DOHH2 (cell line): ENCODE measurements around the gene TRPM3.

Source experiments
- H3F3A ChIP-seq: fragments of 200-600 bp; sonication (generic), shearing (Covaris generic); 2 replicates; pipeline ENCODE4 v1.6.0; 2016; ENCODE audit warnings: antibody characterized with exemption, mild to moderate bottlenecking; ENCODE audit not compliant: control insufficient read depth, insufficient read depth
- H3K27ac ChIP-seq: fragments of 200-600 bp; sonication (generic); 2 replicates; pipeline ENCODE4 v1.5.1; 2014; ENCODE audit warnings: low read depth, mild to moderate bottlenecking, low read length, moderate library complexity
- H3K27me3 ChIP-seq: fragments of 200-600 bp; sonication (generic); 2 replicates; pipeline ENCODE4 v1.6.1; 2014; ENCODE audit warnings: mild to moderate bottlenecking, low read length, mixed read lengths; ENCODE audit not compliant: control insufficient read depth
- H3K36me3 ChIP-seq: fragments of 200-600 bp; sonication (generic); 2 replicates; pipeline ENCODE4 v1.6.1; 2014; ENCODE audit warnings: mild to moderate bottlenecking, low read length, moderate library complexity, mixed read lengths; ENCODE audit not compliant: control insufficient read depth
- H3K4me1 ChIP-seq: fragments of 200-600 bp; sonication (generic); 2 replicates; pipeline ENCODE4 v1.6.1; 2014; ENCODE audit warnings: mild to moderate bottlenecking, low read length, mixed read lengths; ENCODE audit not compliant: control insufficient read depth
- H3K4me2 ChIP-seq: fragments of 200-600 bp; sonication (generic); 2 replicates; pipeline ENCODE4 v1.6.0; 2014; ENCODE audit warnings: mild to moderate bottlenecking, low read length, moderate library complexity
- H3K4me3 ChIP-seq: fragments of 200-600 bp; sonication (generic); 2 replicates; pipeline ENCODE4 v1.5.1; 2014; ENCODE audit warnings: mild to moderate bottlenecking, low read length, mixed read lengths
- H3K79me2 ChIP-seq: fragments of 200-600 bp; sonication (generic); 2 replicates; pipeline ENCODE4 v1.6.1; 2014; ENCODE audit warnings: mild to moderate bottlenecking, low read length, mixed read lengths; ENCODE audit not compliant: control insufficient read depth
- H3K9me2 ChIP-seq: fragments of 200-600 bp; sonication (generic); replicated peaks from 2 replicates; pipeline ENCODE4 v1.6.1; 2014; ENCODE audit warnings: mild to moderate bottlenecking, low read length, mixed read lengths; ENCODE audit not compliant: control insufficient read depth
- H3K9me3 ChIP-seq: fragments of 200-600 bp; sonication (generic); 2 replicates; pipeline ENCODE4 v1.6.1; 2014; ENCODE audit warnings: antibody characterized with exemption, low read length, mixed read lengths; ENCODE audit not compliant: control insufficient read depth, insufficient read depth
- H4K20me1 ChIP-seq: fragments of 200-600 bp; sonication (generic); 2 replicates; pipeline ENCODE4 v1.6.0; 2014; ENCODE audit warnings: low read depth, mild to moderate bottlenecking, antibody characterized with exemption, low read length, moderate library complexity; ENCODE audit not compliant: control insufficient read depth, insufficient read depth
- EZH2phosphoT487 ChIP-seq: fragments of 200-600 bp; sonication (generic); IDR thresholded peaks from 2 replicates; pipeline ENCODE4 v1.6.1; 2017; ENCODE audit warnings: borderline replicate concordance, mild to moderate bottlenecking, antibody characterized with exemption, low read length, moderate library complexity, mixed read lengths
- TF ChIP-seq, protein P1 (sequence below): fragments of 200-600 bp; sonication (generic); IDR thresholded peaks from one replicate; pipeline ENCODE4 v1.5.1; 2014; ENCODE audit warnings: antibody characterized with exemption, mild to moderate bottlenecking, low read depth, low read length; ENCODE audit not compliant: poor library complexity, severe bottlenecking

TRPM3 gene

DNA sequence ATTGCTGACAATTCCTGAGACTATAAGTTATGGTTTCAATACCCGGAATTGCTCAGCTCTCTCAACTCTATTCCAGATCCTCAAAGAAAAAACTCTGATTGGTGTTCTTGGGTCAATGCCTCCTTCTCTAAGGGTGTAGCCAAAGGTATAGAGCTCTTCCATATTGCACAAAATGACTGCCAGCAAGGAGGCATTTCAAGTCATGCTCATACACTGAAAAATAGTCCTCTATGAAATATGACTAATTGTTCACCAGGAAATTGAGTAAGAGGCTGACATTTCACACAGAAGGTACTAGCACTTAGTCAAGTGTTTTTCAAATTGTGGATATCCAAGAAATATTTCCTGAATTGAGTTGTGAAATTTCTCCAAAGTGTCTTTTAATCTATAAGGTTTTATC is 595.9 kb downstream of the TRPM3 start:
- no peaks in the 10 kb centered on the region for H4K20me1 ChIP-seq
- H3K4me1 ChIP-seq = no peaks in the 10 kb centered on the region
- no peak for TF ChIP-seq EZH2phosphoT487
- TF ChIP-seq, protein P1, sequence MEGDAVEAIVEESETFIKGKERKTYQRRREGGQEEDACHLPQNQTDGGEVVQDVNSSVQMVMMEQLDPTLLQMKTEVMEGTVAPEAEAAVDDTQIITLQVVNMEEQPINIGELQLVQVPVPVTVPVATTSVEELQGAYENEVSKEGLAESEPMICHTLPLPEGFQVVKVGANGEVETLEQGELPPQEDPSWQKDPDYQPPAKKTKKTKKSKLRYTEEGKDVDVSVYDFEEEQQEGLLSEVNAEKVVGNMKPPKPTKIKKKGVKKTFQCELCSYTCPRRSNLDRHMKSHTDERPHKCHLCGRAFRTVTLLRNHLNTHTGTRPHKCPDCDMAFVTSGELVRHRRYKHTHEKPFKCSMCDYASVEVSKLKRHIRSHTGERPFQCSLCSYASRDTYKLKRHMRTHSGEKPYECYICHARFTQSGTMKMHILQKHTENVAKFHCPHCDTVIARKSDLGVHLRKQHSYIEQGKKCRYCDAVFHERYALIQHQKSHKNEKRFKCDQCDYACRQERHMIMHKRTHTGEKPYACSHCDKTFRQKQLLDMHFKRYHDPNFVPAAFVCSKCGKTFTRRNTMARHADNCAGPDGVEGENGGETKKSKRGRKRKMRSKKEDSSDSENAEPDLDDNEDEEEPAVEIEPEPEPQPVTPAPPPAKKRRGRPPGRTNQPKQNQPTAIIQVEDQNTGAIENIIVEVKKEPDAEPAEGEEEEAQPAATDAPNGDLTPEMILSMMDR = no peak
- no peaks in the 10 kb centered on the region for H3K27me3 ChIP-seq
- no peaks in the 10 kb centered on the region for H3K9me2 ChIP-seq
- H3K4me2 ChIP-seq = no peak overlapping the region
- H3F3A ChIP-seq = no peaks in the 10 kb centered on the region
- H3K27ac ChIP-seq = no peak overlapping the region
- peaks cover 9% of the 10 kb centered on the region for H3K9me3 ChIP-seq
- no peaks in the 10 kb centered on the region for H3K79me2 ChIP-seq
- H3K36me3 ChIP-seq = no peaks in the 10 kb centered on the region
- H3K4me3 ChIP-seq = no peak overlapping the region

DNA sequence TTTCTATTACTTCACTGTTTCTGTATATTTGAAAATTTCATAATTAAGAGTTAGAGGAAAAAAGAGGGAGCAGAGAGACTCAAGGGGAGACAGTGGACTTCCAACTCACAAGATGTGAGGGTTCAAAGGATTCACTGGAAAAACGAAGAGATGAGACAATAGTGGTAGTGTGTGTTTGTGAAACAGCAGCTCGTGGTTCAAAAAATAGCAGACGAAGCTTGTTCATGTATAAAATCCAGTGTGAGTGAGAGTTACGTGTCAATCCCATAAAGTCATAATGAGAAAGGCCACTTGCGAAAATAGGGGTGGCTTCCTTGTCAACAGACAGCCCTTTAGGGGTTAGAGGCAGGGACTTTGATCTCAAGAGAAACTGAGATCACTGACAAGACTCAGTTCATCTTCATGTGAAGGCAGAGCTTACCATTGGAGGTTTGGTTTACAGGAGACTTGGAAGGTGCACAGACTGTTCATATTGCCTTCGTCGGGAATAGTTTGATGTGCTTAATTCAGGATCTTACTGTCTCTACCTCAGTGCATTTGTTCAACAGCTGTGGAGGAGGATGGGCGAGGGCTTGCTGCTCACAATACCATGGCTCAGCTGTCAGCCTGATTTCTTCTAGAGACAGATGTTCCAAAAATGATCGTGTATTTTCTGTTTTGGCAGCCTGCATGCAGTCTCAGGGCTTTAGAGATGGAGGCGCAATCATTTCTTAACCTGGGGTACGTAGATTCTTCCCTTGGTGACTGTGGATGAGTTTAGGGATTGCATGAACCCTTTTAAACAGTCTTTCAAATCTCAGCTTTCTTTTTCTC is 601.3 kb downstream of the TRPM3 start:
- H3K9me2 ChIP-seq = no peaks in the 10 kb centered on the region
- no peaks in the 10 kb centered on the region for H3K27me3 ChIP-seq
- H3K36me3 ChIP-seq = no peaks in the 10 kb centered on the region
- H3K4me1 ChIP-seq = no peaks in the 10 kb centered on the region
- no peaks in the 10 kb centered on the region for H4K20me1 ChIP-seq
- no peak overlapping the region for H3K27ac ChIP-seq
- no peak overlapping the region for H3K4me3 ChIP-seq
- no peaks in the 10 kb centered on the region for H3K79me2 ChIP-seq
- TF ChIP-seq, protein P1 = no peak
- no peak for TF ChIP-seq EZH2phosphoT487
- H3K9me3 ChIP-seq = peaks cover 9% of the 10 kb centered on the region
- no peaks in the 10 kb centered on the region for H3F3A ChIP-seq
- H3K4me2 ChIP-seq = no peak overlapping the region

DNA sequence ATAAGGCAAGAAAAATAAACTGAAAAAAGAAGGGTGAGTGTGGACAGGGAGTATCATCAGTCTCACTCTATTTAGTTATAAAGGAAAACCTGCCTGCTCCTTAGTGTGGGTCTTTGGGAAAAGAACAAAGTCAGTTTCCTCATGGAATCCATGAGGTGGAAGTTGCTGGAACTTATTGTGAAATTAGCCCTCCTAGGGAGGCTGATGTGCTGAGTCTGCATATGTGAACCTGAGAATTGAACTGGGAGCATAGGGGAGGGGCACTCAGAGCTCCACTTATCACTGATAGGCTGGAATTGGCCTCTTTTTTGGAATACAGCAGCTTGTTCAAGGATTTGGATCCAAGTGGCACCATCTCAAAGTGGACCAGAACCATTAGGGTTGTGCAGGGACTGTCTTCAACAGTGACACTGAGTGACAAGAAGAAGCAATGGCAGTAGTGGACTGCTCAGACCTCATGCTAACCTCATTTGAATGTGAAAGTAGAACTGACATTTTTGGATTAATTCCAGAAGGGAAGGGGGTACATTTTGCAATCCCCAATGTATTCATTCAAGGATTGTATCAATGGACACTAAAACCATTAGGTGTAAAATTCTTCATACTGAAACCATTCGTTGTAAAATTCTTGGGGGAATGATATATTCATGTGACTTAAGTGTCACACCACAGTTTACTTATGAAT is 603.4 kb downstream of the TRPM3 start:
- no peak for TF ChIP-seq EZH2phosphoT487
- TF ChIP-seq, protein P1 = no peak
- Histone ChIP-seq H3F3A (no peaks in the 10 kb centered on the region), H3K36me3 (no peaks in the 10 kb centered on the region), H3K27ac (no peak overlapping the region), H3K9me2 (no peaks in the 10 kb centered on the region), H3K4me2 (no peak overlapping the region), H3K79me2 (no peaks in the 10 kb centered on the region), H4K20me1 (no peaks in the 10 kb centered on the region), H3K9me3 (no peaks in the 10 kb centered on the region), H3K4me3 (no peak overlapping the region), H3K4me1 (no peaks in the 10 kb centered on the region), H3K27me3 (no peaks in the 10 kb centered on the region)
